B cell (primary cell): ENCODE data around the gene MS4A18. TPM values are rescaled to one million over a fixed set of nuclear protein-coding genes. Genes with fewer than 3 reads are reported as not detected.

Experiments
- ATAC-seq: fragments of 200-7000 bp; cut with Tn5 transposase; one replicate; pipeline ENCODE4 v1.10.0; 2021; ENCODE audit warnings: low read depth, mild to moderate bottlenecking, moderate number of reproducible peaks, moderate library complexity
- CTCF ChIA-PET: fragments of 350-600 bp; sonication (Branson Sonifier 250); formaldehyde crosslinking; loops from one replicate; lab custom pipeline; 2021; ENCODE audit warnings: antibody characterized with exemption, inconsistent platforms; lab: Charles Lee
- POLR2A ChIA-PET: fragments of 350-600 bp; sonication (Branson Sonifier 250); formaldehyde crosslinking; loops from one replicate; lab custom pipeline; 2021; ENCODE audit warnings: antibody characterized with exemption; lab: Charles Lee
- DNase-seq: peaks from one replicate; pipeline ENCODE4 v3.0.0; 2013
- H2AFZ ChIP-seq: 2 replicates; pipeline ENCODE4 v1.6.1; 2012; ENCODE audit warnings: mild to moderate bottlenecking, low read depth, low read length; ENCODE audit not compliant: insufficient read depth, poor library complexity, severe bottlenecking
- H3K27ac ChIP-seq, 2 donors: 1 replicate in 1 of 2; 2 replicates in 1 of 2; pipeline ENCODE4 v1.5.1; 2012 to 2013; ENCODE audit warnings: low read length in 2 of 2, mild to moderate bottlenecking in 2 of 2, moderate library complexity in 1 of 2
- H3K27me3 ChIP-seq, 4 experiments: fragments of 200-600 bp in 1 of 4; sonication (generic) in 1 of 4; replicated peaks in 1 of 4; 1 replicate in 2 of 4; 2 replicates in 2 of 4; pipeline versions ENCODE4 v1.6.1 to v1.7.0; 2013 to 2016; ENCODE audit warnings: low read length in 3 of 4, mild to moderate bottlenecking in 2 of 4, mixed read lengths in 1 of 4, moderate library complexity in 1 of 4; ENCODE audit not compliant: insufficient read depth in 4 of 4, control insufficient read depth in 3 of 4; ENCODE audit errors: control extremely low read depth in 1 of 4
- H3K36me3 ChIP-seq, 2 experiments: replicated peaks in 1 of 2; 1 replicate in 1 of 2; 2 replicates in 1 of 2; pipeline versions ENCODE4 v1.6.1 to v1.7.1; 2013; ENCODE audit warnings: low read length in 1 of 2; ENCODE audit not compliant: insufficient read depth in 2 of 2, control insufficient read depth in 1 of 2; ENCODE audit errors: control extremely low read depth in 1 of 2, extremely low read depth in 1 of 2
- H3K4me1 ChIP-seq, 2 donors: fragments of 200-600 bp in 1 of 2; sonication (generic) in 1 of 2; 1 replicate in 1 of 2; 2 replicates in 1 of 2; pipeline versions ENCODE4 v1.5.1 to v1.6.1; 2013 to 2017; ENCODE audit warnings: low read length in 2 of 2; ENCODE audit not compliant: control insufficient read depth in 2 of 2, insufficient read depth in 2 of 2
- H3K4me2 ChIP-seq: replicated peaks from 2 replicates; pipeline ENCODE3; 2012; ENCODE audit warnings: mild to moderate bottlenecking, low read depth, low read length; ENCODE audit not compliant: poor library complexity, severe bottlenecking
- H3K4me3 ChIP-seq, 5 experiments: fragments of 200-600 bp in 1 of 5; sonication (generic) in 1 of 5; 1 replicate in 3 of 5; 2 replicates in 2 of 5; pipeline versions ENCODE4 v1.5.1 to v1.7.0; 2011 to 2016; ENCODE audit warnings: low read length in 4 of 5, mild to moderate bottlenecking in 4 of 5, low read depth in 2 of 5, control low read depth in 1 of 5, moderate library complexity in 1 of 5; ENCODE audit not compliant: insufficient read depth in 1 of 5; ENCODE audit errors: control extremely low read depth in 1 of 5, extremely low read depth in 1 of 5
- H3K79me2 ChIP-seq: fragments of 200-600 bp; sonication (generic); one replicate; pipeline ENCODE4 v1.6.0; 2016; ENCODE audit warnings: low read length; ENCODE audit not compliant: control insufficient read depth, insufficient read depth
- H3K9ac ChIP-seq: fragments of 200-600 bp; sonication (generic); 2 replicates; pipeline ENCODE4 v1.6.1; 2017; ENCODE audit warnings: mild to moderate bottlenecking, low read length, moderate library complexity
- H3K9me3 ChIP-seq, 3 donors: one replicate each; pipeline versions ENCODE4 v1.6.1 to v1.7.1; 2013; ENCODE audit warnings: low read length in 2 of 3; ENCODE audit not compliant: control insufficient read depth in 2 of 3, insufficient read depth in 1 of 3; ENCODE audit errors: control extremely low read depth in 1 of 3
- H4K20me1 ChIP-seq: 2 replicates; pipeline ENCODE4 v1.6.0; 2012; ENCODE audit warnings: mild to moderate bottlenecking, low read length; ENCODE audit not compliant: insufficient read depth, control insufficient read depth, poor library complexity, severe bottlenecking
- H3K27ac Mint-ChIP-seq: one replicate; pipeline ENCODE4 v1.8.0; 2021; ENCODE audit warnings: mixed read lengths
- H3K27me3 Mint-ChIP-seq: one replicate; pipeline ENCODE4 v1.8.0; 2021; ENCODE audit warnings: mixed read lengths
- H3K4me1 Mint-ChIP-seq: one replicate; pipeline ENCODE4 v1.8.0; 2021; ENCODE audit warnings: mixed read lengths
- H3K4me3 Mint-ChIP-seq: one replicate; pipeline ENCODE4 v1.8.0; 2021; ENCODE audit warnings: mixed read lengths
- H3K9me3 Mint-ChIP-seq: one replicate; pipeline ENCODE4 v1.8.0; 2022; ENCODE audit warnings: mixed read lengths; ENCODE audit not compliant: insufficient read depth
- CTCF ChIP-seq: fragments of 200-600 bp; IDR thresholded peaks from one replicate; pipeline ENCODE4 v1.8.0; 2022; ENCODE audit warnings: antibody characterized with exemption, mild to moderate bottlenecking
- EZH2 ChIP-seq: IDR thresholded peaks from 2 replicates; pipeline ENCODE4 v1.6.1; 2012; ENCODE audit warnings: borderline replicate concordance, low read depth, mild to moderate bottlenecking, moderate library complexity, low read length; ENCODE audit not compliant: insufficient read depth, poor library complexity, severe bottlenecking
- WGBS: methylation state at CpG from one replicate; pipeline ENCODE4 v1.1.5; 2013; ENCODE audit warnings: missing lambda C conversion rate; ENCODE audit not compliant: insufficient coverage; 5-methylcytosine and 5-hydroxymethylcytosine counted together
- intact Hi-C: fragments of 100-400 bp; cut with micrococcal nuclease; formaldehyde crosslinking; loops from one replicate; pipeline ENCODE4 v1.10.0; 2022
- polyA plus RNA-seq: library from polyadenylated mRNA; depleted of rRNA; stranded (reverse); fragments of >200 nt; gene quantifications from 2 replicates; pipeline ENCODE4 v1.2.3, GENCODE V29; 2012
- total RNA-seq, 2 donors: library from RNA; stranded (reverse); fragments of 120-200 nt in 1 of 2; gene quantifications; 1 replicate in 1 of 2; 2 replicates in 1 of 2; pipeline versions ENCODE4 v1.2.3 to v1.2.4, GENCODE V29; 2013 to 2022

Gene MS4A18
- total and polyA plus RNA-seq, 2 donors (not counting 1 experiment from before 2014, with no cell fraction given), result not detected

- no peak overlapping the region for H3K4me3 Mint-ChIP-seq
- H3K9ac ChIP-seq, result no peak overlapping the region
- no peak for TF ChIP-seq EZH2
- TF ChIP-seq CTCF, result no peak
- DNase-seq (no peak), ATAC-seq (no peak)
- intact Hi-C loops, result no loop called here
- H3K4me1 Mint-ChIP-seq, result no peaks in the 10 kb centered on the region
- no peak overlapping the region for H3K4me3 ChIP-seq
- H2AFZ ChIP-seq, result no peak overlapping the region
- no peaks in the 10 kb centered on the region for H4K20me1 ChIP-seq
- ChIA-PET POLR2A (no interaction called here), CTCF (interaction anchor here (1.4 to 1.8 kb wide), 2 partner anchors 10 to 12 kb away, joined by 3 to 5 read pairs; no protein-coding TSS in a partner anchor)
- no peak overlapping the region for H3K4me2 ChIP-seq
- no peaks in the 10 kb centered on the region for H3K4me1 ChIP-seq
- no peak overlapping the region for H3K27ac ChIP-seq
- no peaks in the 10 kb centered on the region for H3K9me3 Mint-ChIP-seq
- no peaks in the 10 kb centered on the region for H3K79me2 ChIP-seq
- H3K27me3 Mint-ChIP-seq, result no peaks in the 10 kb centered on the region
- no peaks in the 10 kb centered on the region for H3K36me3 ChIP-seq
- no peaks in the 10 kb centered on the region for H3K9me3 ChIP-seq
- no peaks in the 10 kb centered on the region for H3K27me3 ChIP-seq
- no peak overlapping the region for H3K27ac Mint-ChIP-seq
- 92% methylated on average over 9 of the region's 15 CpGs for WGBS
These were observed 62.5 kb downstream of the MS4A18 start for GRCh38 chr11:60786811-60787567.

GRCh38 chr11:60788401-60789125, 64.0 kb downstream of the MS4A18 start:
- Mint-ChIP-seq H3K9me3 (no peaks in the 10 kb centered on the region), H3K27me3 (no peaks in the 10 kb centered on the region), H3K4me3 (no peak overlapping the region), H3K4me1 (no peaks in the 10 kb centered on the region), H3K27ac (no peak overlapping the region)
- Histone ChIP-seq H3K4me3 (no peak overlapping the region), H3K79me2 (no peaks in the 10 kb centered on the region), H3K4me1 (no peaks in the 10 kb centered on the region), H2AFZ (no peak overlapping the region), H3K9ac (no peak overlapping the region), H4K20me1 (no peaks in the 10 kb centered on the region), H3K9me3 (no peaks in the 10 kb centered on the region), H3K36me3 (no peaks in the 10 kb centered on the region), H3K27ac (no peak overlapping the region), H3K27me3 (no peaks in the 10 kb centered on the region), H3K4me2 (no peak overlapping the region)
- 96% methylated on average over 6 of the region's 7 CpGs for WGBS
- intact Hi-C loops, result no loop called here
- TF ChIP-seq CTCF (no peak), EZH2 (no peak)
- DNase-seq (no peak), ATAC-seq (no peak)
- ChIA-PET CTCF (no interaction called here), POLR2A (no interaction called here)
